ENCODE data around the gene ARAP3.

ARAP3 gene

DNA sequence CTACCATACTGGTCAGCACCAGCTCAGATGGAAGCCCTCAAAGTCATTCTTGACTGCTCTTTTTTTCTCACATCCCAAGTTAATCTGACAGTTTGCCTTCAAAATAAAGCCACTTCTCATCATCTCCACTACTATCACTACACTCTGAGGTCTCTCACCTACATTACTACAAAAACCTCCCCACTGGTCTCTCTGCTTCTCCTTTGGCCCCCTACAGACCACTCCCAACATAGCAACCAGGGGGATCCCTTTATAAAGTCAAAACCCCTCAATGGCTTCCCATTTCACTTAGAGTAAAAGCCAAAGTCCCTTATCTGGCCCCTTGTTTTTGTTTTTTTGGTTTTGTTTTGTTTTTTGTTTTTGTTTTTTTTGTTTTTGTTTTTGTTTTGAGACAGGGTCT lies 4.6 kb downstream of the ARAP3 start:
- DNase-seq (ENCODE audit: extremely low spot score), result peak; percentile 39
- TF ChIP-seq, protein P1, sequence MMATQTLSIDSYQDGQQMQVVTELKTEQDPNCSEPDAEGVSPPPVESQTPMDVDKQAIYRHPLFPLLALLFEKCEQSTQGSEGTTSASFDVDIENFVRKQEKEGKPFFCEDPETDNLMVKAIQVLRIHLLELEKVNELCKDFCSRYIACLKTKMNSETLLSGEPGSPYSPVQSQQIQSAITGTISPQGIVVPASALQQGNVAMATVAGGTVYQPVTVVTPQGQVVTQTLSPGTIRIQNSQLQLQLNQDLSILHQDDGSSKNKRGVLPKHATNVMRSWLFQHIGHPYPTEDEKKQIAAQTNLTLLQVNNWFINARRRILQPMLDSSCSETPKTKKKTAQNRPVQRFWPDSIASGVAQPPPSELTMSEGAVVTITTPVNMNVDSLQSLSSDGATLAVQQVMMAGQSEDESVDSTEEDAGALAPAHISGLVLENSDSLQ (IDR thresholded peaks at IDR 0.05), result no peak
- TF ChIP-seq ELF4 (IDR thresholded peaks at IDR 0.05) (no peak), ZNF384 (IDR thresholded peaks at IDR 0.05) (no peak), L3MBTL2 (conservative IDR thresholded peaks at IDR 0.05) (no peak), CTBP1 (IDR thresholded peaks at IDR 0.05; ENCODE audit: borderline replicate concordance) (no peak), FOXM1 (IDR thresholded peaks at IDR 0.05; ENCODE audit: borderline replicate concordance) (no peak), FOXA1 (IDR thresholded peaks at IDR 0.05) (no peak), LEF1 (IDR thresholded peaks at IDR 0.05; ENCODE audit: borderline replicate concordance) (no peak), FOXK2 (IDR thresholded peaks at IDR 0.05) (no peak), ARNT (IDR thresholded peaks at IDR 0.05) (no peak), TARDBP (IDR thresholded peaks at IDR 0.05) (no peak), HDGF (IDR thresholded peaks at IDR 0.05; ENCODE audit: borderline replicate concordance) (no peak), BHLHE40 (IDR thresholded peaks at IDR 0.05; ENCODE audit: borderline replicate concordance) (no peak), SUZ12 (IDR thresholded peaks at IDR 0.05) (no peak), NFRKB (IDR thresholded peaks at IDR 0.05) (no peak), SP1 (IDR thresholded peaks at IDR 0.05) (no peak)
- ChIA-PET POLR2A (no interaction called here), CTCF (no interaction called here)

DNA sequence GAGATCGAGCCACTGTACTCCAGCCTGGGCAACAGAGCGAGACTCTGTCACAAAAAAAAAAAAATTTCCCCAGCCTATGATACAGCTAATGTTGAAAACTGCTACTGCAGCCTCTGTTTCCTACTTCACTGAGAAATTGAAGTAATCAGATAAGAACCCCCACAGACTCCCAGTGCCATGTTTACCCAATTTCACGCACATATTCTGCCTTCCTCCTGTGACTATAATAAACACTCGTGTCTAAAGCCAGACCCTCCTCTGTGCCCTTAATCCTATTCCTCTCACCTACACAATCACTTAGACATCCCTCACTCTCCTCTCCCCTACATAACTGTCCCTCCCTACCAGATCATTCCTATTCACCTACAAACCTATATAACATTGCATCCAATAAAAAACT lies 6.4 kb downstream of the ARAP3 start:
- POLR2A ChIA-PET, result no interaction called here
- CTCF ChIA-PET, result interaction anchor here (1.0 kb wide), 1 partner anchor 143 kb away, joined by 3 read pairs; no protein-coding TSS in a partner anchor
- no peak for DNase-seq (ENCODE audit: extremely low spot score)
- TF ChIP-seq ARNT (IDR thresholded peaks at IDR 0.05), result no peak
- no peak for TF ChIP-seq TARDBP (IDR thresholded peaks at IDR 0.05)
- TF ChIP-seq HDGF (IDR thresholded peaks at IDR 0.05; ENCODE audit: borderline replicate concordance), result no peak
- no peak for TF ChIP-seq ELF4 (IDR thresholded peaks at IDR 0.05)
- TF ChIP-seq, protein P1 (IDR thresholded peaks at IDR 0.05), result no peak

DNA sequence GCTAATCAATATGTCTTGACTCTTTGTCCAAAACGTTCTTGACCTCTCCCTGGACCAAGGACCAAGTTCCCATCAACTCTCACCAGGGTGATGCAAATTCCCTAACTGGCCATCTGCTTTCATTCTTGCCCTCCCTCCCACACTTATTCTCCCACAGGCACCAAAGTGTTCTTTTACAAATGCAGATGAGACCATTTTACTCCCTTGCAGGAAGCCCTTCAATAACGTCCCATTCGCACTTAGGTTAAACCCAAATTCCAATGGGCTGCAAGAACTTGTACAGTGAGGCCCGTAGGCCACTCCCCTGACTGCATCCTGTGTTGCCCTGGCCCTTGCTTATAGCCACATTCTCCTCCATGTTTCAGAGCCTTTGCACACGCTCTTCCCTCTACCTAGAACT lies 7.3 kb downstream of the ARAP3 start:
- CTCF ChIA-PET, result no interaction called here
- POLR2A ChIA-PET, result no interaction called here
- TF ChIP-seq BHLHE40 (IDR thresholded peaks at IDR 0.05; ENCODE audit: borderline replicate concordance) (no peak), L3MBTL2 (conservative IDR thresholded peaks at IDR 0.05) (no peak), TARDBP (IDR thresholded peaks at IDR 0.05) (no peak), HDGF (IDR thresholded peaks at IDR 0.05; ENCODE audit: borderline replicate concordance) (no peak), SP1 (IDR thresholded peaks at IDR 0.05) (no peak), FOXK2 (IDR thresholded peaks at IDR 0.05) (no peak), ARNT (IDR thresholded peaks at IDR 0.05) (no peak), FOXM1 (IDR thresholded peaks at IDR 0.05; ENCODE audit: borderline replicate concordance) (no peak), NFRKB (IDR thresholded peaks at IDR 0.05) (no peak), ELF4 (IDR thresholded peaks at IDR 0.05) (no peak), FOXA1 (IDR thresholded peaks at IDR 0.05) (no peak)
- TF ChIP-seq, protein P1 (IDR thresholded peaks at IDR 0.05), result no peak
- DNase-seq (ENCODE audit: extremely low spot score), result no peak

DNA sequence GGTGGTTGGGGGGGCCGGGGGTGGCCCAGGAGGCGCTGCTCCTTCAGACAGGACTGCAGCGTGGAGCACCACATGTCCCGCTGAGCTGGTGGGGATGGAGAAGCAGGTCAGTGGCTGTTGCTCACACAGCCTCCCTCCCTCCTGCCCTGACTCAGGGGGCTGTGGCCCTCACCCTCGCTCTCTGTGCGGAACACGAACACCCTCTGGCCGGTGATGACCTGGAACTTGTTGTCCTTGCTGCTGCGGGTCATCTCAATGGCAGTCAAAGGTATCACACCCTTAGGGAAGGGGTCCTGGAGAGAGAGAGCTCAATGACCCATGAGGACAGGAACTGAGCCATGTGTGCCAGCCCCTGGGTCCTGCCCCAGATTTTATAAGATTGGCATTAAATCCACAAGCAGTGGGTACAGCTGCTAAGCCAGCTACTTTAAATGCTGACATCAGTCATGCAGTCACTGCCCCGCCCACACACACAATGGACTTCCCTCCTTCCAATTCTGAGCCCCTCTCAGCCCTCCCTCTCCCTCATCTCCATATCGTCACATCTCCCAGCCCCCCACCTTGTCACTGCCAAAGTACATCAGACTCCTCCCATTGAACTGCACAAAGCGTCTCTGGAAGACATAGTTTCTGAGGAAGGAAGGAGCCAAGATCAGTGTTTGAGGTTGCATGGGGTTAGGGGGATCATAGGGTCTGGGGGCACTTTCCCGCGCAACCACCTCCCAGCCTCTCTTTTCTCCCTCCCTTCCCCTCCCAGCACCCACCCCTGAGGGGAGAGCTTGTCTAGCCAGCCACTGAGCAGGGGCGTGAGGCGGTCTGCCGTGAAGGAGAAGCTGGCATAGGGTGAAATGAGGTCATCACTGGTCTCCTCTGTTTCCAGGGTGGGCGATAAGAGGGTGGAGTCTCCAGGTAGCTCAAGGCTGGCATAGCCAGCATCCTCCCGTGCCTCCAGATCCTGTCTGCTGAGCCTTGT lies 8.9 kb downstream of the ARAP3 start:
- TF ChIP-seq ZNF384 (IDR thresholded peaks at IDR 0.05) (no peak), BHLHE40 (IDR thresholded peaks at IDR 0.05; ENCODE audit: borderline replicate concordance) (no peak), SUZ12 (IDR thresholded peaks at IDR 0.05) (no peak), FOXA1 (IDR thresholded peaks at IDR 0.05) (no peak), FOXM1 (IDR thresholded peaks at IDR 0.05; ENCODE audit: borderline replicate concordance) (no peak), LEF1 (IDR thresholded peaks at IDR 0.05; ENCODE audit: borderline replicate concordance) (no peak), HDGF (IDR thresholded peaks at IDR 0.05; ENCODE audit: borderline replicate concordance) (no peak), ARNT (IDR thresholded peaks at IDR 0.05) (no peak), FOXK2 (IDR thresholded peaks at IDR 0.05) (no peak), ELF4 (IDR thresholded peaks at IDR 0.05) (no peak)
- TF ChIP-seq, protein P1 (IDR thresholded peaks at IDR 0.05), result no peak
- CTCF ChIA-PET, result no interaction called here
- no peak for DNase-seq (ENCODE audit: extremely low spot score)
- POLR2A ChIA-PET, result no interaction called here

DNA sequence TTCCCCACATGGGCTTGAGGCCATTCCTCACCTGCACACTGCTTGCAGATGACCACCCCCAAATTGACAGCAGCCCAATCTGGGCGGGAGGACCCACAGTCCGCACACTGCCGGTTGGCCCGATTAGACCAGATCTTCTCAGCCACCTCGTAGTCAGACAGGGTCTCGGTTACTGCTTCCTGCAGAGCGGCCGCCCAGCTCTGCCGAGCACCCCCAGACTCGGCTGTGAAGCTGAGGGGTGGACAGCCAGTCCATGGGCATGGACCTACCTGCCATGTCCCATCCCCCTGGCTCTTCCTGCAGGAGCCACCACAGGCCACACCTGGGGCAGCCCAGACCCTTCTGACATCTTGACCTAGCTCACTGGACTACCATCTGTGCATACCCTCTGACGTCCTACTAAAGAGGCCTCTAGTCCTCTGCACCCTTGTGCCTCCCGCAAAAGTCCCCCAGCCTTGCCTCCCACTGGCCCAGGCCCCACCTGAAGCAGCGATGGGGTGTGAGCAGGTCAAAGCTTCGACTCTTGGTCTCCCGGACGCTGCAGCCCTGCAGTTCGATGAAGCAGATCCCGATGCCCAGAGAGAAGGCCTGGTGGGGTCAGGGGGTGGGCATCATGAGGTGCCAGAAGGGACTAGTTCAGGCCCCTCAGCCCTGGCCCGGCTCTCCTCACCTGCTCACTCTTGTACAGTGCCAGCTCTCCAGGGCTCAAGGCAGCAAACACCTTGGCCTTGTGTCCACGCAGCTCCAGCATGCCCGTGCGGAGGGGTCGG lies 9.8 kb downstream of the ARAP3 start:
- TF ChIP-seq FOXA1 (IDR thresholded peaks at IDR 0.05), result no peak
- TF ChIP-seq CTBP1 (IDR thresholded peaks at IDR 0.05; ENCODE audit: borderline replicate concordance), result no peak
- no peak for TF ChIP-seq FOXK2 (IDR thresholded peaks at IDR 0.05)
- no peak for TF ChIP-seq HDGF (IDR thresholded peaks at IDR 0.05; ENCODE audit: borderline replicate concordance)
- TF ChIP-seq SP1 (IDR thresholded peaks at IDR 0.05), result no peak
- TF ChIP-seq ZNF384 (IDR thresholded peaks at IDR 0.05), result no peak
- no peak for TF ChIP-seq BHLHE40 (IDR thresholded peaks at IDR 0.05; ENCODE audit: borderline replicate concordance)
- DNase-seq (ENCODE audit: extremely low spot score), result no peak
- ChIA-PET POLR2A (no interaction called here), CTCF (no interaction called here)

All from HEK293T (cell line).